NCI-H128 (cell line): ENCODE results near the gene CYB5RL.
"Not testable (repeated sequence)": the region's sequence is repeated elsewhere in the genome, so short reads cannot be mapped to it uniquely, and the experiment has no call there.

Experiments
- DNase-seq: peaks from one replicate; lab custom pipeline; 2025; ENCODE audit not compliant: unreplicated experiment; lab: John Stamatoyannopoulos, UW

The CYB5RL gene

GRCh38 chr1:54227091-54227602, 27.3 kb upstream of the CYB5RL start:
- DNase-seq, result no peak

- DNase-seq, result no peak
Observed at GRCh38 chr1:54225986-54226559, 26.2 kb upstream of the CYB5RL start.

GRCh38 chr1:54225378-54225777, 25.5 kb upstream of the CYB5RL start:
- DNase-seq, result no peak

DNA sequence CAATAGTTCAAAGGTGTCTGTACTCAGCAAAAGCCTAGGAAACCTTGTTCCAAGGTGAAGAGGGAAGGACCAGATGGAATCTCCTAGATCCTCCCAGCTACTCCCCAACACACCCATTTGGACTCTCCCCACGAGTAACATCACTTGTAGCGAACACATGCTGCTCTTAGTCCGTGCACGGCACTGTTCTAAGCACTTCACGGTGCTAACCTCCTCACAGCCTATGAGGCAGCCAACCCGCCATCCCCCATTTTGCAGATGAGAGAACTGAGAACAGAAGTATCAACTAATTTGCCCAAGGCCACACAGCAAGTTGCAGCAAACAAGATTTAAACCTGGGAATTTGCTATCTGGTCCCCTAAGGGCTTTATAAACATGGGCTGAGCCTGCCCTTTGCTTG, 24.4 kb upstream of the CYB5RL start:
- DNase-seq, result no peak

DNA sequence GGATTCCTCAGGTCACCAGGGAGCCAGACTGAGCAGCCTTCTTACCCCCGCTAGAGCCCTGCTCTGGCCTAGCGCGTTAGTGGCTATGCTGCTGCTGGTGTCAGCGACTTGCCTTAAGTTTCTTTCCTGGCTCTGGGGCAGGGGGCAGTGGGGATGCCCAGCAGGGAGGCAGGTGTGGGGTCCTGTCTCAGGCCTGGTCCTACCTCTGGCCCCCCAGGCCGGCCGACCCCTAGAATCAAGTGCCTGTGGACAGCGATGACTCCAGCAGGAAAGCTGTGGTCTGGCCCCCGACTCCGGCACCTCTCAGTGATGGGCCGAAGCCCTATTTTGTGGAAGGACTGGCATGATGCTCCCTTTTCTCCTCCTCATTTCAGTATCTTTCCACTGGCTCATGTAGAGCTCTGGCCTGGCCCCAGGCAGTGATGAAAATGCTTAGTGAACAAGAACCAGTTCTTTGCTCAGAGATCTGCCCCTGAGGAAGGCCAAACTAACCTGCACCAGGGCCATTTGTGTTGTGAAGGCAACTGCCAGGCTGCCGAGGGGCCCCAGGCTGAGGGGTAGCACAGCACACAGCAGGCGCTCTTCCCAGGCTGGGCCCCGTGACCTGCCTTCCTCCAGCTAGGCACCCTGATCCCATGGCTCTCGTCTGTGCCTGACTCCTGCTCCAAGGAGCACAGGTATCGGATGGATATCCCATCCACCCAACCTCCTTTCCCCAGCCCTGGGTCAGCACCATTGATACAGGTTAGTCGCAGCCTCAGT, 23.8 kb upstream of the CYB5RL start:
- DNase-seq, result no peak

DNA sequence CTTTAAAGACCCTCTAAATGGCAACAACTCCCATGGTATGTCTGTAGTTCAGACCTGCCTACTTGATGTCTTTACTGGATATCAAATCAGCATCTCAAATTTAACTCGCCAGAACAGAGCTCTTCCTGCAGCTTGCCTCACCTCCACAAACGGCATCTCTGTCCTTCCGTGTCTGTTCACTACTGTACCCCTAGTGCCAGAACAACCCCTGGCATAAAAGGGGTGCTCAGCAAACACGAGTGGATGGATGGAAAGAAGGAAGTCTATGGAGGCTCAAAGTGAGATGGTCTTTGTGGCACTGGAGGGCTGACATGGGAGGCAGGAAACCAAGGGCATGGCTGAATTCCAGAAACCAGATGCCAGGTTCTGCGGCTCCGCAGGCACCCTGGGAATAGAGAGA, 22.9 kb upstream of the CYB5RL start:
- no peak for DNase-seq

- DNase-seq, result no peak
Observed at GRCh38 chr1:54221867-54222484, 22.1 kb upstream of the CYB5RL start.

DNA sequence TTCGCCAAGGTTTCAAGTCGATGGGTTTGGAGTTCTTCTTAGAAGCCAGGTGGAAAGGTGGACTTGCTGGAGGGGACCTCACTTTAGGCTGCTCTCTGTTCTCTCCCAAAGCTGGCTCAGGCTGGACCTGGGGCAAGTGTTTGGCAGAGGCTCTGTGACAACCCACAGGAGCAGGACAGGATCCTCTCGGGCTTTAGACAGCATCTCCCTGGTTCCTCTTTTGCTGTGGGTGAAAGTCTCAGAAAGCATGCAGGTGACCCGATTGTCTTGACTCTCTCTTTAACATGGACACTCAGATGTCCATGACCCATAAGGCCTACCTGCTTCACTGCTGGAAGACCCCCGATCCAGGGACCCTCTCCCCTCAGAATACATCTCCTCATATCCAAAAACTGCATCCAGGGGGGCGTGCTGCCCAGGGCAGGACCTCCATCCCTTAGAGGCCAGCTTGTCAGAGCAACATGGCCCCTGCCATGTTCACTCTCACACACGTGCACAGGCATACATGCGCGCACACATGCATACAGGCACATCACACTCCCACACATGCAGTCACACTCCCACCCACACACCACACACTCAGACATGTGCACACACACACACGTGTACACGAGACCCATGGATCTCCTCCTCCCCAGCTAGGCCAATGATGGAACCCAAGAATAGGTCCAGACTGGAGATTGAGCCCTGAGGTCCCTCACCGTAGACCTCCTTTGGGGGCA, 21.4 kb upstream of the CYB5RL start:
- DNase-seq, result no peak

GRCh38 chr1:54220004-54220811, 20.4 kb upstream of the CYB5RL start:
- no peak for DNase-seq

GRCh38 chr1:54219688-54220003, 19.8 kb upstream of the CYB5RL start:
- no peak for DNase-seq

DNA sequence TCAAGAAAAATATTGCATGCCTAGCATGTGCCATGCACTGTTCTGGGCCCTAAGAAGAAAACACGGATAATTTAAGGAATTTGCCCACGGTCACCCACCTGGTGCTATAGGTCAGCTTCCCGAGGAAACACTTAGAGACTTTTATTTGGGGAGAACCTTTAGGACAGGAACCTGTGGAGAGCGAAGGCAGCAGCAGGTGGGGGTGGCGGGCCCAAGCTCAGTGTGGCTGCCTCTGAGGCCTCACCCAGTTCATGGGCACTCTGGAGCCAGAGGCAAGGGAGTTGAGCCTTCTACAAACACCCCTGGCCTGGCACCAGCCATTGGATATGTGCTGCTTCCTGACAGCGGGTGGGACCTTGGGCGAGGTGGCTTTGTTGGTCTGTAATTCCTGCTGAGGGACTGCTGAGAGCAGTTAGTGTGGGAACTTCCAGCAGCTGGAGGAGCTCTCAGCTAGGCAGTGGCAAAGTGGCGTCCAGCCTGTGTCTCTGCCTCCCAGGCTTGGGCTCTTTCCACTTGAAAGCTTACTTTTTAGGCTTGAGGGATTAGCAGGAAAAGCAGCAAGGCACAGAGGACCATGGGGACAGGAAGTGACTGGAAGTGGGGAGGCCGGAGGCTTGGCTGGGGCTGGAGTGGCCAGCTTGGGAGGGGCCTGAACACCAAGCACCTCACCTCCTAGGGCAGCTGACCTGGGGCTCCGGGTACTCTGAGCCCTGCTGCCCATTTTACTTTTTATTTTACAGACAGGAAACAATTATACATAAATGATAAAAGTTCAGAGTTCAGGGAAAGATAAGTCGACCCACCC, 19.3 kb upstream of the CYB5RL start:
- DNase-seq, result no peak

DNA sequence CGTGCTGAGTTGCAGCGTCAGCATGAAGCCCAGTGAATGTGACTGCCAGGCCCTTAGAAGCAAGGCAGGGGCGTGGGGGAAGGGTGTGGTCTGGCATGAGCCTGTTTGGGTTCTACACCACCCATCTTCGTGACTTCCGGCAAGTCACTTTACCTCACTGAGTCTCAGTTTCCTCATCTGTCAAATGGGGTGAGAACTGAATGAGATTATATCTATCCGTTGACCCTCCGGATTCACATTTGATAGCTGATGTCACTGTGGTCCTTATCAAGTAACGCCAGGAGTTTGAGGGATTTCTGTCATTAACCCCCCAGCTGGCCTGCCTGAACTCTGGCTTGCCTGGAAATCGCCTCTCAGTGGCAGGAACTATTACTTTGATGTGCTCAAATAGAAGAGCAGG, 15.7 kb upstream of the CYB5RL start:
- no peak for DNase-seq

- no peak for DNase-seq
Observed at GRCh38 chr1:54212872-54213271, 13.0 kb upstream of the CYB5RL start.

DNA sequence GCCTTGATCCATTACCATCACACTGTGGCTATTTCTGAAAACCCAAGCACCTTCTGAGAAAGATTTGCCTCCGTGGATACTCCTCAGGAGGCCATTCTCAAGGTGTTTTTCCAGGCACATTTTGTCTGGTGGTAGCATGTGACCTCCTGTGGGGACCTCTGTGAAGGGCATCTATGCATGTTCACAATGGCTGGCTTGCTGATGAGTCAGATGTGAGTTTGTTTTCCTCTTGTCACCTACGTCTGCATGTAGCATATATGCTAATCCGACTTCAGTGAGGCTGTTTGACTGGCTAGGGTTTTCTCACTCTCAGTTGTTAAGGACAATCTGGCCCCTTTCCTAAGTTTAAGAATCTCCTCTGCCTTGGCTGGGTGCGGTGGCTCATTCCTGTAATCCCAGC, 8.1 kb upstream of the CYB5RL start:
- not testable (repeated sequence) for DNase-seq

GRCh38 chr1:54207287-54207686, 7.5 kb upstream of the CYB5RL start:
- no peak for DNase-seq

- DNase-seq, result no peak
Observed at GRCh38 chr1:54204199-54204598, 4.4 kb upstream of the CYB5RL start.

GRCh38 chr1:54200519-54200997, 728 bp upstream of the CYB5RL start:
- no peak for DNase-seq

DNA sequence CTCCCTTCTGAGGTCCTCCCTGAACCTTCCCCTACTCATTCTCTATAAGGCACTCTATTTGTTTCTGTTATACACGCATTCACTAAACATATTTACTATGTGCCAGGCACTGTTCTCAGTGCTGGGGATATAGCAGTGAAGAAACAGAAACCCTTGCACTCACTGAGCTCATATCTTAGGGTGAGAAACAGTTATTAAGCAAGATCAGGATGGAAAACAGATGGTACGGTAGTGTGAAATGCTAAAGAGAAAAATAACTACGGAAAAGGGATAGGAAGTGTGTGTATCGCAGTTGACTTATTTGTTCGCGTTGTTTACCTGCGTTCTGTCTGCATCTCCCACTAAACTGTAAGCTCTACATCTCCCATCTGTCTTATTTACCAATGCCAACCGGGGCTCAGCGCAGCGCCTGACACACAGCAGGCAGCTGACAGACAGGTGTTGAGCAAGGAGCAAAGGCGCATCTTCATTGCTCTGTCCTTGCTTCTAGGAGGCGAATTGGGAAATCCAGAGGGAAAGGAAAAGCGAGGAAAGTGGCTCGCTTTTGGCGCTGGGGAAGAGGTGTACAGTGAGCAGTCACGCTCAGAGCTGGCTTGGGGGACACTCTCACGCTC, 572 bp downstream of the CYB5RL start:
- DNase-seq, result peak; percentile 53

- DNase-seq, result no peak
Observed at GRCh38 chr1:54193453-54193852, 6.4 kb downstream of the CYB5RL start.

DNA sequence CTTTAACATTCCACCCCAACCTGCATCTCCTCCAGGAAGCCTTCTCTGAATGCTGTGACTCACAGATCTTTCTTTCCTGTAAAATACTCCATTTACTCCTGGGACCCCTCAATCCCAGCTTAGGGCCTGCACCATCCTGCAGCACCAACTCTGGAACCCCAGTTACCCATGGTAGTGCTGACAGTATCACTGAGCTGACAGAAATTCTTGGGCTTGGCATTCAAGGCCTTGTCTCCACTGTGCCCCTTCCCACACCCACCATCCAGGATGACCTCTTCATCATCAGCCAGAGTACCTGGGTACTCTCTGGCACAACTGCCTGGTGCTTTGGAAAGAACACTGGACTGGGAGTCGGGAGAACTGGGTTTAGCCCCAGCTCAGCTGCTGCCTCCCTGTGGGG, 8.3 kb downstream of the CYB5RL start:
- no peak for DNase-seq
